ENCODE data around the gene SRR.

DNA sequence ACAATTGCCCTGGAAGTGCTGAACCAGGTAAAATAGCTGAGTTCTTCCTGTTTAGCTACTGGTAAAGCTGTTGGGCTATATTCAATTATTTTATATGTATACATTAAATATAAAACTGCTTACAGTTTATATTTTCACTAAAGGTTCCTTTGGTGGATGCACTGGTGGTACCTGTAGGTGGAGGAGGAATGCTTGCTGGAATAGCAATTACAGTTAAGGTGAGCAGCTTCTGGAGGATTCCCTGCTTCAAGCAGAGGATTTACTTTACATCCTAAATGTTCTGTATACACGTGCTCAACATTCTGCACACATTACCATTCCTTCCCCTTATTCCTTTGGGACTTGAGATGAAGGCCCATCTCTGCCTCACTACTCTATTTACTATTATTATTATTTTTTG is 17.6 kb downstream of the SRR start:
- TF ChIP-seq, protein P1, sequence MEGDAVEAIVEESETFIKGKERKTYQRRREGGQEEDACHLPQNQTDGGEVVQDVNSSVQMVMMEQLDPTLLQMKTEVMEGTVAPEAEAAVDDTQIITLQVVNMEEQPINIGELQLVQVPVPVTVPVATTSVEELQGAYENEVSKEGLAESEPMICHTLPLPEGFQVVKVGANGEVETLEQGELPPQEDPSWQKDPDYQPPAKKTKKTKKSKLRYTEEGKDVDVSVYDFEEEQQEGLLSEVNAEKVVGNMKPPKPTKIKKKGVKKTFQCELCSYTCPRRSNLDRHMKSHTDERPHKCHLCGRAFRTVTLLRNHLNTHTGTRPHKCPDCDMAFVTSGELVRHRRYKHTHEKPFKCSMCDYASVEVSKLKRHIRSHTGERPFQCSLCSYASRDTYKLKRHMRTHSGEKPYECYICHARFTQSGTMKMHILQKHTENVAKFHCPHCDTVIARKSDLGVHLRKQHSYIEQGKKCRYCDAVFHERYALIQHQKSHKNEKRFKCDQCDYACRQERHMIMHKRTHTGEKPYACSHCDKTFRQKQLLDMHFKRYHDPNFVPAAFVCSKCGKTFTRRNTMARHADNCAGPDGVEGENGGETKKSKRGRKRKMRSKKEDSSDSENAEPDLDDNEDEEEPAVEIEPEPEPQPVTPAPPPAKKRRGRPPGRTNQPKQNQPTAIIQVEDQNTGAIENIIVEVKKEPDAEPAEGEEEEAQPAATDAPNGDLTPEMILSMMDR (IDR thresholded peaks at IDR 0.05): no peak
- no peak for TF ChIP-seq POLR2A (IDR thresholded peaks at IDR 0.05)

Data from Peyer's patch (tissue), 4 donors.